ENCODE measurements around the gene TXN.

DNA sequence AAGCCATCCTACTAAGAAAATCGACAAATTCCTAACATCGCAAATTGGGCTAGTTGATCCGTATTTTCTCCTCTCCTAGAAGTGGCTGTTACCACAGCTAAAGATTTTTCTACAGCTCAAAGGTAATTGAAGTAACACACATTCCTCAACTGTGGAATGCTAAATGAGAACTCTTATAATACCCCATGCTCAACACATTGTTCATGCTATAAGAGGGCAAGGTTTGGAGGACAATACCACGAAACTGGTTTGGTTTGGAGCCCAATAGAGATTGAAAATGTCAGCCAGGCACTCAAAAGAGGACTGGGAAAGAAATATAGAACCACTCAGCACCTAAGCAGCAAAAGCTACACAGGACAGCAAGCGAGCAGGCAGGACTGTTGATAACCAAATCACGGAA, 10.1 kb downstream of the TXN start:
- TF ChIP-seq CTCF (IDR thresholded peaks at IDR 0.05) = no peak
- TF ChIP-seq POLR2A (IDR thresholded peaks at IDR 0.05) = no peak
